ENCODE measurements around the gene PRPF40B.

DNA sequence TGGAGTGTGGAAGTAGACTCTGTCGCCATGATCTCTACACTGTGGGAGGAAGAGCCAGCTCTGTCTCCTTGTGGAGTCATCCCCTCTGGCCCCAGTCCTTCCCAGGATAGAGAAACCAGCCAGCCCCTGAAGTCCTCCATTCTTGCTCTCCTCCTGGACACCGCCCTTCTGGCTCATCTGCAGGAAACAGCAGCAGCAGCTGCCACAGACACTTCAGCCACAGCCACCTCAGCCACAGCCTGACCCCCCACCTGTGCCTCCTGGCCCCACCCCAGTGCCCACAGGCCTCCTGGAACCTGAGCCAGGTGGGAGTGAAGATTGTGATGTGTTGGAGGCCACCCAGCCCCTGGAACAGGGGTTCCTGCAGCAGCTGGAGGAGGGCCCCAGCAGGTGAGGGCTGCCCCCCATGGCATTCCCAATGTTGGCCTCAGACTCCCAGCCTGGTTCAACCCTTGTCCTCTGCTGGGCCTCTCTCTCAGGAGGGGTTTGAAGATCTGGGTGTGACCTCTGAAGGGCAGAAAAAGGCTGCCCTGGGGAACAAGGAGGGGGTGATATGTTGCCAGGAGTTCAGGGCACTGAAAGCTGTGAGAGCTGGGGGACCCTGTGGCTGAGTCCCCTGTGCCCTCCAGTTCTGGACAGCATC is 10.5 kb downstream of the PRPF40B start:
- TF ChIP-seq EZH2 (IDR thresholded peaks at IDR 0.05) (no peak), CTCF (IDR thresholded peaks at IDR 0.05) (no peak), EZH2phosphoT487 (IDR thresholded peaks at IDR 0.05) (no peak)

All from neural progenitor cell (in vitro differentiated cells).